HG03066 (cell line): Measurements from ENCODE around the gene MGAT3.
"Not testable (repeated sequence)": the region's sequence is repeated elsewhere in the genome, so short reads cannot be mapped to it uniquely, and the experiment has no call there.

Experiments used
- ATAC-seq: cut with Tn5 transposase; IDR thresholded peaks from one replicate; pipeline ENCODE4 v1.9.1; 2021; ENCODE audit warnings: low read depth; ENCODE audit not compliant: unreplicated experiment

The MGAT3 gene

DNA sequence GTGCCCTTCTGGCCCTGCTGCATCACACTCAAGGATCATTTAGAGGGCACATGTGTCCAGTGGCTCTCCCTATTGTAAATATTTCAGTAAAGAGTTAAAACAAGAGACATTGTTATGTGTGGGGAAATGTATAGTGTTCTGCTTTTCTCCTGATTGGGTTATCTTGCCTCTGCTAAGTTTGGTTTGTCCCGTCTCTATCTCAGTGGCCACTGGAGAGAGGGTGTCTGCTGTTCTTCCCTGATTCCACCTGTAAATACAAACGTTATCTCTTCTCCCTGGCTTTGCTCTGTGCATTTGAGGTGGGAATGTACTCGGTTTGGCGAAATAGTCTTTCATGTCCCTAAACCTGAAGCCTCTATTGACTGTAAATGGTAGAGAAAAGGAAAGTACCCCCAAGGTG, 51.6 kb downstream of the MGAT3 start:
- no peak for ATAC-seq

DNA sequence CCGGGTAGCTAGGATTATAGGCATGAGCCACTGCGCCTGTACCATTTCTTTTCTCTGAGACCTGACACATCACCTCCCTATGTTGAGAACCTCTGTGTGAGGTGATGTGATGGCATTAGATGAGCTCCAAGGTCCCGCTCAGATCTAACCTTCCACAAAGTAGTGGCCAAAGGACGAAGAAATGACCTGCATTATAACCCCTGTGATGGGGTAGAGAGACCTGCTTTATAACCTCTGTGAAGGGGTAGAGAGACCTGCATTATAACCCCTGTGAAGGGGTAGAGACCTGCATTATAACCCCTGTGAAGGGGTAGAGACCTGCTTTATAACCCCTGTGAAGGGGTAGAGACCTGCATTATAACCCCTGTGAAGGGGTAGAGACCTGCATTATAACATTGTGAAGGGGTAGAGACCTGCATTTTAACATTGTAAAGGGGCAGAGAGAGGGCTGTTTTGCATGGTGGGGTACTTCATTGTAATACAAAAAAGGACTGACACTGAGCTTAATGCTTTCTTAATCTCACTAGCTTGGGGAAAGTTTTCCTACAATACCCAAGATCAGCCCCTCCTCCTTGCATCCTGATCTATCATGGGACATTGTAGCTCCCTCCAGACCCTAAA, 53.8 kb downstream of the MGAT3 start:
- no peak for ATAC-seq

DNA sequence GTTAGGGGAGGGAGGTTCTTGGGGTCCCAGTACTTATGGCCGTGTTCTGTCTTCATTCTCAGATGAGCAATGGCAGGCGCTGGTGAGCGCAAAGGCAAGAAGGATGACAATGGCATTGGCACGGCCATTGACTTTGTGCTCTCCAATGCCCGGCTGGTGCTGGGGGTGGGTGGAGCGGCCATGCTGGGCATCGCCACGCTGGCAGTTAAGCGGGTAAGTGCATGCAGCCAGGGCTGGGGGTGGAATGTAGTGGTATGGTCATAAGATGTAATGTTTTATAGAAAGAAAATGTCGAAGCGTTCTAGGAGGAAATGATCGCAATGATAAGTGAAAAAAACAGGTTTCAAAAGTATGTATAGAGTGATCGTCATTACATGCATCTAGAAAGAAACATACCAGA, 54.4 kb downstream of the MGAT3 start:
- no peak for ATAC-seq

DNA sequence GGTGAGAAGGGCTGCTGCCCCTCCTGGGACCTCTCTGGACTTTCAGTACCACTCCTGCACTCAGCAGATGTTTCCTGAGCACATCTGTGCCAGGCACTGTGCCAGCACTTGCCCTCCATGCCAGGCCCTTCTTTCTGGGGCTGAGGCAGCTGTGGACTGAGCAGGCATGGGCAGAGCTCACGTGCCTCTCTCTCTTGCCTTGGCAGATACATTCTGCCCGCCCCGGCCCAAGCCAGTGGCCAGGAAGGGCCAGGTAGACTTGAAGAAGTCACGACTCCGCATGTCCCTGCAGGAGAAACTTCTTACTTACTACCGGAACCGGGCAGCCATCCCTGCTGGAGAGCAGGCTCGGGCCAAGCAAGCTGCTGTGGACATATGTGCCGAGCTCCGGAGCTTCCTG, 55.2 kb downstream of the MGAT3 start:
- ATAC-seq, result no peak

DNA sequence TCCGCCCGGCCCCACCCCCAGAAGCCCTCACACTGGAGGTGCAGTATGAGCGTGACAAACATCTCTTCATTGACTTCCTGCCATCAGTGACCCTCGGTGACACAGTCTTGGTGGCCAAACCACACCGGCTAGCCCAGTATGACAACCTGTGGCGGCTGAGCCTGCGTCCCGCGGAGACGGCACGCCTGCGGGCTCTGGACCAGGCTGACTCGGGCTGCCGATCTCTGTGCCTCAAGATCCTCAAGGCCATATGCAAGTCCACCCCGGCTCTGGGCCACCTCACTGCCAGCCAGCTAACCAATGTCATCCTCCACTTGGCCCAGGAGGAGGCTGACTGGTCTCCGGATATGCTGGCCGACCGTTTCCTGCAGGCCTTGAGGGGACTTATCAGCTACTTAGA, 57.0 kb downstream of the MGAT3 start:
- ATAC-seq, result no peak

DNA sequence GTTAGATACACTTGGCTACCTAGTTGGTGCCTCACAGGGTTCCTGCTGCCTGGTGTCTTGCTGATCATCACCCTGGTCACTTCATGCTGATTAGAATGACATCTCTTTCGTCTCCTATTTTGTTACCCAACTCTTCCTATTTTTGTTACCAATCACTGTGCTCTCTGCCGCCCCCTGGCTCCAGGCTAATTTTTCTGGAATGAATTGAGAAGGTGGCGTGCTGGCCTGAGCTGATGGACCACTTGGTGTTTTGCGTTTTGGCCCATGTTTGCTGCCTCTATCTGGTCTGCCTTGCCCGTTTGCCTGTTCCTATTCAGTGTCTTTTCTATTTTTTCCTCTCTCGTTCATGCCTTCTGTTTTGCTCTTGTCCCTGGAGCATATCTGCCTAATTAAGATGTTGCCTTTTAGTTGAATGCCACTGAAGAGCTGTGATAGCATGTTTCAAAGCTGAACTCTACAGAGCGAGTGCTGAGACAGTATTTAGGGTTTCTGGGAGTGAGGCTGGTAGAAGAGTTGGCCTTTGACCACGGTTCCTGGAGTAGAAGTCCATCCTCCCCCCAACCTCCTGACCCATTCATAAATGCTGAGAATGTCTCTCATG, 57.7 kb downstream of the MGAT3 start:
- no peak for ATAC-seq

DNA sequence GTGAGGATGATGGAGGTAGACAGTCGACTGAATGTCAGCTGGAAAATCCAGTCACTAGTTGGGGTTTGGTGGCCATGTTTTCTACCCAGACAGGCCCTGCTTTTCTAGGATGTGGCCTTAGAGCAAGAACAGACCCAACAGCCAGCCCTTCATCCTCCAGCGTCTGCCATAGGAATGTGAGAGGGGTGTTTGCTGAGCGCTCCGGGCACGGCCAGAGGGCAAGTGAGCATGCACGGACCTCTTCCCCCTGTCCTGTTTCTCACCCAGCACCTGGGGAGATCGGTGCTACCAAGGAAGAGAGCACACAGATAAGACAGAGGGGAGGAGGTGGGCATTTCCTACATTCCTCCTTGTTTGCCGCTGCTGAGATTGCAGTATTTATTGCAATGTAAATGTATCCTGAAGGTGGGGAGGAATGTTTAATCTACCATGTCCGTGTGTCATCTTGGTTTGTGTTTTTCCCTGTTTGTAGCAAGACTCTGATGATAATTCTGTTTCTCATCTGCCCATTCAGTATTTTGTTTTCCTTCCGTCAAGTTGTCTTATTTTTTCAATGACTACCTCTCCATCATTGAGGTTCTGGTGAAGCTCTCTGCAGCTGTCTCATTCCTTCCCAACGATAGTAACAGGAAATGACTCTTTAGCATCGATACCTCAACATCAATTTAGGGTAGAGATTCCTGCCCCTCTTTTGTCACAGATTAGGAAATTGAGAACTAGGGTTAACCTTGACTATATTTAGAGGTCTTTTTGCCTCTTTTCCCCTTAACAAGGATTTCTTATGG, 58.6 kb downstream of the MGAT3 start:
- no peak for ATAC-seq

DNA sequence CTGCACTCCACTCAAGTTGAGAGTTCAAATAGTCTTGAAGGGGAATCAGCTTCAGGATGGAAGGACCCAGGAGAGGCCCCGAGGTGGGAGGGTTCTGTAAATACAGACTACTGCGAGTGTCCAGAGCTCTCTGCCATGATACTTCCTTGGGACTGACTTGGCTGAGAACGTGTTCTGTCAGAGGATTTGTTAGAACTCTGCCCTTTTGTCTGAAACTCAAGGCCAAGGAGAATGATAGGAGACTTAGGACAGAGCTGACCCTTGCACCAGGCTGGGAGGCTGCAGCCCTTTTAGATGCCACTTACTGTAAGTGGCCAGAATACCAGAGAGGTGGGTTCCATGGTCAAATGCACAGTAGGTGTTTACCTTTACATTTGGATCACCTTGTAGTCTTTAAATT, 60.7 kb downstream of the MGAT3 start:
- ATAC-seq, result no peak

DNA sequence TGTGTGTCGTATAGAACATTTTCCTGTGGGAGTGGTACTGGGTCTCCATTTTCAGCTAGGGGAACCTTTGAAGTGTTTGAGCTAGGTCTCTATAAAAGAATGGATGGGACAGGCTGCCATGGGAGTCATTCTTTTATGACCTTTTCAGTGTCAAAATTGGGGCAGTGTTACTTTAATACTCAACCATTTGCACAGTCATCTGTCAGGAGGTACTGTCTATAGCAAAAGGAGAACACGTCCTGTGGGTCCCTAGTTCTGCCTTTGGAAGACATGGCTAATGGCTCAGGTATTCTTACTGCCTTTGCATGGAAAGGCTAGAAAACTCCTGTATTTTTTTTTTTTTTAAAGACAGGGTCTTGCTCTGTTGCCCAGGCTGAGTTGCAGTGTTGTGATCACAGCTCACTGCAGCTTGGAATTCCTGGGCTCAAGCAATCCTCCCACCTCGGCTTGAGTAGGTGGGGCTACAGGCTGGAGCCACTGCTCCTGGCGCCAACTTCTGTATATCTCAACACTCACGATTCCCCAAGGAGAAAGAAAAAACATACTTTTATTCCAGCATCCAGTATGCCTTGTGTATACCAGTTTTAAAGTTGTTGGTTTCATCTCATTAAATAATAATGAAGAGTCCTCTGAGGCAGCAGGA, 61.5 kb downstream of the MGAT3 start:
- no peak for ATAC-seq

DNA sequence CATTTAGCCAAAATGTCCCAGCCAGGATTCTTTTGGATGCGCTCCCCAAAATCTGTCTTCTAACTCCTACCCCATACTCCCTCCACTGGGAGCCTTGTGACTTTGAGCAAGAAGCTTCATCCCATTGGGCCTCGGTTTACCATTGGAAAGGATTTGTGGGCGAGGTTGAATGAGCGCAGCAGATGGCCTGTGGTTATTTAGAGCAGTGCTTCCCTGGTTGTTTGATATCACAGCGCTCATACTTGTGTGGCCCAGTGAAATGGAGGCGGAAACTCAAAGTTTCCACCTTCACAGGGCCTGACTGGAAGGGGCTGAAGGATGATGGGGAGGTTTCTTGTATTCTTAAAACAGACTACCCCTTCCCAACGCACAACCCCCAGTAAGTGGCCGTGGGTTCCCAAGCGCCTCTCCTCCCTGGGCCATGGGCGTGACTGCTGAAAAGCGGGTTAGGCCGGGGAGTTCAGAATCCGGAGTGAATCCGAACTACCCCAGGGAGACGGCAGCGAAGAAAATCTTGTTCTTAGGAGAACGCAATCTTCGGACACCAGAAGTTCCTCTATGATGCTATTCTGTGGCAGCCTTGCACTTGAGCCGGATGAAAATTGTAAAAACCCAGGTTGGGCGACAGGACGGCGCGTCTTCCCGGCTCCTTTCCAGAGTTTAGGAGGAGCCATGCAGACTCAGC, 62.3 kb downstream of the MGAT3 start:
- ATAC-seq, result no peak

DNA sequence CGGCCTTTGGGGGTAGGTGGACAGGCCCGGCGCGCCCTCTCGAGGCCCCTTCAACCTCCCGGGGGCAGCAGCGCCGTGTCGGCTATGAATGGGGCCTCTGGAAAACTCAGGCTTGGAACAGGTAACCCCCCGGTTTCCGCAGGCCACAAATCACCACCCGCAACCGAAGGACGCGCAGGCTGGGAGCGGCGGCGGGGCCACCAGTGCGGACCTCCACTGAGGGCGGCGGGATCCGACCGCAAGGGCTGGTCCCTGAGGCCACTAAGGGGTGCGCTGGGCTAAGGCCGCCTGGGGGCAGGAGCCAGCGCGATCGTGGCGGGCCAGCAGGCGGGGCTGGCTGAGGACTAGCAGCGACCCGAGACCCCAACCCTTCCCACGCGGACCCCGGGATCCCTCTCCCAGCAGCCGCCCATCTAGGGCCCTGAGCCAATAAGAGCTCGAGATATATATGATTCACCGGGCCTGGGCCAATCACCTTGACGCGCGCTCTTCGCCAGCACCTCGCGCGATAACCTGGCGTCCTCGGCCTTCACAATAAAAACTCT, 62.9 kb downstream of the MGAT3 start:
- peak; percentile 82 for ATAC-seq

DNA sequence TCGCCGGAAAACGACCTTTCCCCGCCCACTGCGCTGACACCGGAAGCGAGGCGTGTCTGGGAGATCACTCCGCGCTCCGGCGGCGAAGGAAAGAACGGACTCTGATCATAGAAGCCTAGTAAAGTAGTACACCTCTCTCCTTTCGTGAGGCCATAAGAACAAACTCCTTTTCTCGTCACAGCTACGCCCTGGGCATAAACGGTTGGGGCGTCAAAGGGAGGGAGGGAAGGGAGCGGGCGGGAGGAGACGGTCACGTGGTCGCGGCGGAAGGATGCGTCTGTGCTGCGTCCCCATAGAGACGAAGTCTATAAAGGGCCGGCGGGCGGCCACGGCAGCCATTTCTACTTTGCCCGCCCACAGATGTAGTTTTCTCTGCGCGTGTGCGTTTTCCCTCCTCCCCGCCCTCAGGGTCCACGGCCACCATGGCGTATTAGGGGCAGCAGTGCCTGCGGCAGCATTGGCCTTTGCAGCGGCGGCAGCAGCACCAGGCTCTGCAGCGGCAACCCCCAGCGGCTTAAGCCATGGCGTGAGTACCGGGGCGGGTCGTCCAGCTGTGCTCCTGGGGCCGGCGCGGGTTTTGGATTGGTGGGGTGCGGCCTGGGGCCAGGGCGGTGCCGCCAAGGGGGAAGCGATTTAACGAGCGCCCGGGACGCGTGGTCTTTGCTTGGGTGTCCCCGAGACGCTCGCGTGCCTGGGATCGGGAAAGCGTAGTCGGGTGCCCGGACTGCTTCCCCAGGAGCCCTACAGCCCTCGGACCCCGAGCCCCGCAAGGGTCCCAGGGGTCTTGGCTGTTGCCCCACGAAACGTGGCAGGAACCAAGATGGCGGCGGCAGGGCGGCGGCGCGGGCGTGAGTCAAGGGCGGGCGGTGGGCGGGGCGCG, 63.7 kb downstream of the MGAT3 start, which contains the start of gene ATF4:
TSS of gene ATF4 (plus strand) at position 337 of the 880 bp plus-strand sequence. CDS start 884 bp downstream, outside the sequence.
- peak; percentile 40 for ATAC-seq

DNA sequence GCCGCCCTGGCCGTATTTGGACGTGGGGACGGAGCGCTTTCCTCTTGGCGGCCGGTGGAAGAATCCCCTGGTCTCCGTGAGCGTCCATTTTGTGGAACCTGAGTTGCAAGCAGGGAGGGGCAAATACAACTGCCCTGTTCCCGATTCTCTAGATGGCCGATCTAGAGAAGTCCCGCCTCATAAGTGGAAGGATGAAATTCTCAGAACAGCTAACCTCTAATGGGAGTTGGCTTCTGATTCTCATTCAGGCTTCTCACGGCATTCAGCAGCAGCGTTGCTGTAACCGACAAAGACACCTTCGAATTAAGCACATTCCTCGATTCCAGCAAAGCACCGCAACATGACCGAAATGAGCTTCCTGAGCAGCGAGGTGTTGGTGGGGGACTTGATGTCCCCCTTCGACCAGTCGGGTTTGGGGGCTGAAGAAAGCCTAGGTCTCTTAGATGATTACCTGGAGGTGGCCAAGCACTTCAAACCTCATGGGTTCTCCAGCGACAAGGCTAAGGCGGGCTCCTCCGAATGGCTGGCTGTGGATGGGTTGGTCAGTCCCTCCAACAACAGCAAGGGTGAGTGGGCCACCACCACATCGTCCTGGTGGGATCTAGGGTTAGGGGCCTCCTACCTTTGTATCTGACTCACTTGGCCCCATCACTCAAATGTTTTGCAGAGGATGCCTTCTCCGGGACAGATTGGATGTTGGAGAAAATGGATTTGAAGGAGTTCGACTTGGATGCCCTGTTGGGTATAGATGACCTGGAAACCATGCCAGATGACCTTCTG, 64.5 kb downstream of the MGAT3 start:
- ATAC-seq, result not testable (repeated sequence)

DNA sequence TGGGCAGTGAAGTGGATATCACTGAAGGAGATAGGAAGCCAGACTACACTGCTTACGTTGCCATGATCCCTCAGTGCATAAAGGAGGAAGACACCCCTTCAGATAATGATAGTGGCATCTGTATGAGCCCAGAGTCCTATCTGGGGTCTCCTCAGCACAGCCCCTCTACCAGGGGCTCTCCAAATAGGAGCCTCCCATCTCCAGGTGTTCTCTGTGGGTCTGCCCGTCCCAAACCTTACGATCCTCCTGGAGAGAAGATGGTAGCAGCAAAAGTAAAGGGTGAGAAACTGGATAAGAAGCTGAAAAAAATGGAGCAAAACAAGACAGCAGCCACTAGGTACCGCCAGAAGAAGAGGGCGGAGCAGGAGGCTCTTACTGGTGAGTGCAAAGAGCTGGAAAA, 65.3 kb downstream of the MGAT3 start:
- not testable (repeated sequence) for ATAC-seq

DNA sequence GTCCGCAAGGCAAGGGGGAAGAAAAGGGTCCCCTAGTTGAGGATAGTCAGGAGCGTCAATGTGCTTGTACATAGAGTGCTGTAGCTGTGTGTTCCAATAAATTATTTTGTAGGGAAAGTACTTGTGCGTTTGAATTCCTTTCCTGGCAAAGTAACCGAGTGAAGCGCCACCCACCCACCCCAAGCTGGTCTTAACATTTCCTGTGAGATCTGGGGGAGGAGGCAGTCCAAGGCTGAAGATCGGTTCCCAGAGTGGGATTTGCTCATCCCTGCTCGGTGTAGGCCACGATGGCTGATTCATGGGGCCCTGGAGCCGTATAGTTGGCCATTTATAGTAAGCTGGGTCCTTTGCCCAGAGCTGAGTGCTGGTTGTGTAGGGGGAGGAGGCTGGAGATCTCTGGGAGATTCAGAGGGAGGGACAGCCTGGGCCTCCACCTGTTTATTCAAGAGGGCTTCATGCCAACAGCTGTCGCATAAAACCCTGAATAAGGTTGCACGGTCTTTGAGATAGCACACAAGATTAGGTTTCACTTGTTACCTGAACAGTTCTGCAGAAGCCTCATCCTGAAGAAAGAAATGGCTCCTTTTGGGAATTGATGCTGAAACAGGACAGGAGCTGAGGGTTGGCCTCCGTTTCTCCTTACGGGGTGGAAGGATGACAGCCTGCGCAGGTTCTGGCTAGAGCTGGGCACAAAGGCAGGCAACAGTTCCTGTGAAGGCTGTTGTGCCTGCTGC, 65.9 kb downstream of the MGAT3 start:
- ATAC-seq, result no peak

DNA sequence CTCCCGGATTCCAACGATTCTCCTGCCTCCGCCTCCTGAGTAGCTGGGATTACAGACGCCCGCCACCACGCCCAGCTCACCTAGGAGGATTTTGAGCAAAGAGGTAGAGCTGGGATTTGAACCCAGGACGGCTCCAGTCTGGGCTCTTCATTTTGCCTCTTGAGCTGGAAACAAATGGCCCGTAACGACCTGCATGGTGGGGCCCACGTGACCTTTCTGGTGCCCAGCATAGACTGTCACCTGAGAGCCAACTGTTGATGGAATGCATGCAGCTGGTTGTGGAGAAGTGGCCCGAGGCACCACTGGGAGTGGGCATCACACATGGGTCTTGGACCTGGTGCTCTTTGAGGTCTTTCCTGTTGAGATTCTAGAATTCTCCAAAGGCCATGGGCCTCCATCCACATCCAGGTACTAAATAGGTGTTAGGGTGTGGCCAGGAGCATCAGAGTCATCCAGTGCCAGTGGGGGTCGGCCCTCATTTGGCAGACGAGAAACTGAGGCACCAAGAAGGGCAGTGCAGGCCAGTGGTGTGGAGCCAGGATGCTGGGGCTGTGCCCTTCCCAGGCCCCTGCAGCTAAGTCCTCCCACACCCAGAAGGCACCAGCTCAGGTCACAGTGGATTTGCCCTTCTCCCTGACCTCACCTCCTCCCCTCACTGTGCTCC, 67.4 kb downstream of the MGAT3 start:
- ATAC-seq, result no peak
